Epithelial cell of esophagus (primary cell): ENCODE data around the gene STK38.

ENCODE experiments used
- DNase-seq: peaks from one replicate; pipeline ENCODE4 v3.0.0; 2010; ENCODE audit warnings: low read depth
- H3K4me3 ChIP-seq: 2 replicates; pipeline ENCODE4 v1.5.1; 2011; ENCODE audit warnings: mild to moderate bottlenecking, low read length, control low read depth
- TF ChIP-seq, protein P1 (sequence below): IDR thresholded peaks from 2 replicates; pipeline ENCODE4 v1.5.1; 2011; ENCODE audit warnings: low read depth, mild to moderate bottlenecking, low read length, control low read depth, inconsistent platforms; ENCODE audit not compliant: insufficient read depth; ENCODE audit errors: missing control alignments

The STK38 gene

DNA sequence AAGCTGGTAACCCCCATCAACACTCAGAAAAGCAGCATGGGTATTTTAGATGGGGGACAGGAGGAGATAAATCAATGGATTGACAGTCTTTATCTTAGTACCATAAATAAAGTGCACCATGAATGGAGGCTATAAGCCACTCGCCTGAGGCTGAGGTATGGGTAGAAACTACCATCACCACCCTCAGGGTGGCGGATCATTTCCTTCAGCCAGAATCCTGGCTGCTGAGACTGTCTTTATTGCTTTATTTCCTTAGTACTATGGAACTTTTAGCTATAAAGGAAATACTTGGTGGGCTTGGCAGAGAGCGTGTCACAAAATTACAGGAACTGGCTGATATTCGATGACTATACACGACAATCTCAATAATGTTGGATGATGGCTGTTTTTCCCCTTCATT is 52.2 kb downstream of the STK38 start:
- H3K4me3 ChIP-seq: no peak overlapping the region
- TF ChIP-seq, protein P1, sequence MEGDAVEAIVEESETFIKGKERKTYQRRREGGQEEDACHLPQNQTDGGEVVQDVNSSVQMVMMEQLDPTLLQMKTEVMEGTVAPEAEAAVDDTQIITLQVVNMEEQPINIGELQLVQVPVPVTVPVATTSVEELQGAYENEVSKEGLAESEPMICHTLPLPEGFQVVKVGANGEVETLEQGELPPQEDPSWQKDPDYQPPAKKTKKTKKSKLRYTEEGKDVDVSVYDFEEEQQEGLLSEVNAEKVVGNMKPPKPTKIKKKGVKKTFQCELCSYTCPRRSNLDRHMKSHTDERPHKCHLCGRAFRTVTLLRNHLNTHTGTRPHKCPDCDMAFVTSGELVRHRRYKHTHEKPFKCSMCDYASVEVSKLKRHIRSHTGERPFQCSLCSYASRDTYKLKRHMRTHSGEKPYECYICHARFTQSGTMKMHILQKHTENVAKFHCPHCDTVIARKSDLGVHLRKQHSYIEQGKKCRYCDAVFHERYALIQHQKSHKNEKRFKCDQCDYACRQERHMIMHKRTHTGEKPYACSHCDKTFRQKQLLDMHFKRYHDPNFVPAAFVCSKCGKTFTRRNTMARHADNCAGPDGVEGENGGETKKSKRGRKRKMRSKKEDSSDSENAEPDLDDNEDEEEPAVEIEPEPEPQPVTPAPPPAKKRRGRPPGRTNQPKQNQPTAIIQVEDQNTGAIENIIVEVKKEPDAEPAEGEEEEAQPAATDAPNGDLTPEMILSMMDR: no peak
- no peak for DNase-seq

DNA sequence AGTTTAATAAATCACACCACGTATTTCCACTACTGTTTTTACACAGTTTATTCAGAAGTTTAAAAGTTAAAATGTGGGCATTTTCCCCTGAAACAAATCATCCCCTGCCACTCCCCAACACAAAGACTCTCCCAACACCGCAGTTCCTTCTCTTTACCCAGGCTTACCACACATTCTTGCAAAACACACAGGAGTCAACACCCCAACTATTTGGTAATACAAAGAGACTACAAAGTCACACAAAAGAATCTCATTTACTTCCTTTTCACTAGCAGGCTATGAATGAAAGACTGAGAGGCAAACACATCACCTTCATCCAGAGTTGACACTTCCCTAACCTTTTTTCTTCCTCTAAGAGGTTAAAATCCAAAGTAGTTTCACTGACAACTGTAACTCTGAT is 53.4 kb downstream of the STK38 start:
- TF ChIP-seq, protein P1: no peak
- no peak overlapping the region for H3K4me3 ChIP-seq
- DNase-seq: peak; percentile 72

DNA sequence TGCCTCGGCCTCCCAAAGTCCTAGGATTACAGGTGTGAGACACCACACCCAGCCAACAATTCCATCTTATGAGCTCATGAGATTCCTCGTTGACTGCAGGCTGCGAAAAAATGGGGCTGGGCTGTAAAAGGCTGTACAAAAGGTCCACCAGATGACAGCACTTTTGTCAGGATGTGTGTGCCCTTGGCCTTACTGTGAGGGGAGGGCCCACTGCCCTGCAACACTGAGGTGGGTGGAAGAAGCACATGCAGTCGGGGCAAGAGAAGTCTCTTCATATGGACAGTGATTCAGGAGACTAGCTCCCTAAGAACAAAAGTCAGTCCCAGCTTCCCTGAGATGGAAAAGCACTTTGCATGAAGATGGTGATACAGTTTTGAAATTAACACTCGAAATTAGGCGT is 54.0 kb downstream of the STK38 start:
- no peak overlapping the region for H3K4me3 ChIP-seq
- TF ChIP-seq, protein P1: no peak

DNA sequence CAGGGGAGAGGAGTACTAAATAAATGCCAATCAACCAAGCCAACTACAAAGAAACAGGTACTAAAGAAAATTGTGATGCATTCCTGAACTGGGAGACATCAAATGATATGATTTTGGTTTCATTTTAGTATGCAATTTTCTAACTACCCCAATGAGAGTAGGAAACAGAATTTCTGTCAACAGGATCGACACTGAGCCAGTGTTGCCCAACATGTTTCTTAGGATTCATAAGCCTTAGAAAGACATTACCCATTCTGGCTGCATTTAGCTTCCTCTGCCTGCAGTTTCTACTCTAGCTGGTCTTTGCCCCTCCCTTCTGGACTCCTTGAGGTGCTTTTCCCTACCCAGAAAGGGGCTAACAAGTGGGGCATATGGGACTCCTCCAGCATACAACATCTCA is 54.7 kb downstream of the STK38 start:
- no peak for DNase-seq
- no peak overlapping the region for H3K4me3 ChIP-seq
- TF ChIP-seq, protein P1: no peak

More for the DNA sequence above, 54.0 kb downstream of the STK38 start:
- DNase-seq: no peak

DNA sequence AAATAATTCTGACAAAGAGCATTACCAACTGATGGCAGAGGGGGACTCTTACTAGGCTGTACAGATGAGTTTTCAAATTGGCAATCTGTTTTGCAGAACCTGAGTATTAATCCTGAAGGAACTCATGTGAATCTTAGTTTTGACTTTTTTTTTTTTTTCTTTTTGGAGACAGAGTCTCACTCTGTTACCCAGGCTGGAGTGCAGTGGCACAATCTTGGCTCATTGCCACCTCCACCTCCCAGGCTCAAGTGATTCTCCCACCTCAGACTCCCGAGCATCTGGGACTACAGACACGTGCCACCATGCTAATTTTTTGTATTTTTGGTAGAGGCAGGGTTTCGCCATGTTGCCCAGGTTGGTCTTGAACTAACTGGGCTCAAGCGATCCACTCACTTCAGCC is 55.2 kb downstream of the STK38 start:
- no peak for DNase-seq
- H3K4me3 ChIP-seq: no peak overlapping the region
- TF ChIP-seq, protein P1: no peak

DNA sequence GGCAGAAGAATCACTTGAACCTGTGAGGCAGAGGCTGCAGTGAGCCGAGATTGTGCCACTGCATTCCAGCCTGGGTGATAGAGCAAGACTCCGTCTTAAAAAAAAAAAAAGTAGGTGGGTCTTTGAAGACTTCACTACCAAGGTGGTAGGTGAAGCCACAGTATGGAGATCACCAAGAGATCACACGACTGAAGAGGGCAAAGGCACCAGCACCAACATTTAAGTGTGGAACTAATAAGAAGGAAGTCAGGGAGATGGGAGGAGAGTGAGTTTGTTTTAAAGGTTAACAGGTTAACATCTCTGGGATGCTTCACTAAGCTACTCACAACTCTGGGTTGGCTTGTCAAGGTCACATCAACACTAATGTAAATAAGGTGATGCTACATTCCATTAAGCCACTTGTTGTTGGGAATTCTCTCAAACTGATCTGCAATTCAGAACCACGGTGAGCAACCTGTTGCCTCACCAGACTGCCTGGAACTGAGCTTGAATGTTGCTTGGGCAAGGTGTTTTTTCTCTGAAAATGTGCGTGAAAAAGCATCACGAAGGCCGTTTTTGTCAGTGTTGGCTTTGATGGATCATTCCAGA is 55.8 kb downstream of the STK38 start:
- TF ChIP-seq, protein P1: no peak
- DNase-seq: no peak
- no peak overlapping the region for H3K4me3 ChIP-seq

DNA sequence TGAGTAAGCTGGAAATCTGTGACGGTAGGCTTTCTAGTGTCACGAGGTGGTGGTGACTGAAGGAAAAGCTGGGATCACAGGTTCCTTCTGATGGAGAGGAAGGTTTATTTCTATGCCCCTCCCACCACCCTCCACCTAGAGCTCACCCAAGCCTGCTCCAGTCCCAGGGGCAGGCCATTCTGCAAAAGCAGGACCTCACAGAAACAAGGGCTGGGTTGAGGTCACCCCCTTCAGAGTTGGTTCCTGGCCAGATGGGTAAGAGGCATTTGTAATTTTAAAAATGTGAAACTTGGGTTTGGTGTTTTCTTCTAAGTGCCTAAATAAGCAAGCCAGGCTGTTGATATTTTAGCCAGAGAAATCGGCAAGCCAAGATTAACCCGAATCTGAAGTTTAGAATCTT is 57.9 kb downstream of the STK38 start:
- TF ChIP-seq, protein P1: no peak
- no peak overlapping the region for H3K4me3 ChIP-seq
- DNase-seq: no peak
